ENCODE results near the gene GAR1.

- TF ChIP-seq ZNF140 (tag by site-specific recombination; IDR thresholded peaks at IDR 0.05): no peak
- TF ChIP-seq CTCF (tag by site-specific recombination; IDR thresholded peaks at IDR 0.05): no peak
- TF ChIP-seq ZNF561 (tag by site-specific recombination; IDR thresholded peaks at IDR 0.05; ENCODE audit: borderline replicate concordance): no peak
- no peak for TF ChIP-seq ZNF24 (tag by site-specific recombination; IDR thresholded peaks at IDR 0.05)
- no peak for TF ChIP-seq ZBTB7A (tag by site-specific recombination; IDR thresholded peaks at IDR 0.05; ENCODE audit: low read depth)
Measured at GRCh38 chr4:109809655-109810054, 5.9 kb upstream of the GAR1 start.
